GM23338 (cell line): ENCODE data around the gene CTTNBP2. TPM values are rescaled to one million over a fixed set of nuclear protein-coding genes. Genes with fewer than 3 reads are reported as not detected.

Experiments used
- ATAC-seq: fragments of 200-7000 bp; cut with Tn5 transposase; 3 replicates; pipeline ENCODE4 v1.9.1; 2020
- DNase-seq: peaks from one replicate; pipeline ENCODE4 v3.0.0-alpha.2; 2015; ENCODE audit warnings: low spot score
- H2AFZ ChIP-seq: fragments of 200-600 bp; sonication (generic); 2 replicates; pipeline ENCODE4 v1.8.0; 2016; ENCODE audit warnings: antibody characterized with exemption, mild to moderate bottlenecking, moderate library complexity
- H3F3A ChIP-seq: fragments of 200-600 bp; sonication (generic); replicated peaks from 2 replicates; pipeline ENCODE4 v1.8.0; 2017; ENCODE audit warnings: antibody characterized with exemption, mixed run types, low read depth
- H3K27ac ChIP-seq: fragments of 200-600 bp; sonication (generic); 2 replicates; pipeline ENCODE4 v1.6.1; 2016; ENCODE audit warnings: low read depth
- H3K27me3 ChIP-seq: fragments of 200-600 bp; sonication (generic); 2 replicates; pipeline ENCODE4 v1.8.0; 2016; ENCODE audit warnings: mild to moderate bottlenecking, mixed run types, moderate library complexity; ENCODE audit not compliant: insufficient read depth
- H3K36me3 ChIP-seq: fragments of 200-600 bp; sonication (generic); 2 replicates; pipeline ENCODE4 v1.8.0; 2016; ENCODE audit warnings: mild to moderate bottlenecking; ENCODE audit not compliant: insufficient read depth
- H3K4me1 ChIP-seq: fragments of 200-600 bp; sonication (generic); 2 replicates; pipeline ENCODE4 v1.8.0; 2016; ENCODE audit warnings: mild to moderate bottlenecking, moderate library complexity; ENCODE audit not compliant: insufficient read depth
- H3K4me2 ChIP-seq: fragments of 200-600 bp; sonication (generic); 2 replicates; pipeline ENCODE4 v1.7.1; 2017; ENCODE audit warnings: mixed run types
- H3K4me3 ChIP-seq: fragments of 200-600 bp; sonication (generic); 2 replicates; pipeline ENCODE4 v1.6.1; 2016; ENCODE audit warnings: mixed run types
- H3K79me2 ChIP-seq: fragments of 200-600 bp; sonication (generic); replicated peaks from 2 replicates; pipeline ENCODE4 v1.8.0; 2017; ENCODE audit warnings: mild to moderate bottlenecking; ENCODE audit not compliant: insufficient read depth
- H3K9me2 ChIP-seq: fragments of 200-600 bp; sonication (generic); 2 replicates; pipeline ENCODE4 v1.8.0; 2017; ENCODE audit not compliant: insufficient read depth
- H4K20me1 ChIP-seq: fragments of 200-600 bp; sonication (generic); replicated peaks from 2 replicates; pipeline ENCODE4 v1.8.0; 2017; ENCODE audit warnings: mild to moderate bottlenecking; ENCODE audit not compliant: insufficient read depth
- H3K27ac Mint-ChIP-seq: 2 replicates; pipeline ENCODE4 v1.8.0; 2020; ENCODE audit warnings: inconsistent platforms, mild to moderate bottlenecking, moderate library complexity, mixed read lengths
- H3K27me3 Mint-ChIP-seq: 3 replicates; pipeline ENCODE4 v1.8.0; 2022; ENCODE audit warnings: low read depth, mild to moderate bottlenecking, moderate library complexity, mixed read lengths, inconsistent platforms; ENCODE audit not compliant: insufficient read depth, poor library complexity
- H3K36me3 Mint-ChIP-seq: 3 replicates; pipeline ENCODE4 v1.8.0; 2021; ENCODE audit warnings: low read depth, mild to moderate bottlenecking, inconsistent platforms, moderate library complexity, mixed read lengths
- H3K4me1 Mint-ChIP-seq: 3 replicates; pipeline ENCODE4 v1.8.0; 2020; ENCODE audit warnings: mild to moderate bottlenecking, inconsistent platforms, mixed read lengths
- H3K4me3 Mint-ChIP-seq: 3 replicates; pipeline ENCODE4 v1.8.0; 2021; ENCODE audit warnings: moderate library complexity, mild to moderate bottlenecking, inconsistent platforms, mixed read lengths
- H3K9me3 Mint-ChIP-seq: 3 replicates; pipeline ENCODE4 v1.8.0; 2020; ENCODE audit warnings: moderate library complexity, mild to moderate bottlenecking, inconsistent platforms, mixed read lengths
- CREB1 ChIP-seq: fragments of 250-450 bp; sonication (Bioruptor Pico); IDR thresholded peaks from 2 replicates; pipeline ENCODE4 v1.5.0; 2020; ENCODE audit warnings: low read depth, mild to moderate bottlenecking, moderate library complexity
- ETS1 ChIP-seq: IDR thresholded peaks from 2 replicates; pipeline ENCODE4 v1.6.1; 2016; ENCODE audit warnings: antibody characterized with exemption
- EZH2 ChIP-seq: fragments of 200-600 bp; sonication (generic); IDR thresholded peaks from one replicate; pipeline ENCODE4 v1.8.0; 2017; ENCODE audit warnings: antibody characterized with exemption, mild to moderate bottlenecking, low read depth; ENCODE audit not compliant: unreplicated experiment
- JUNB ChIP-seq: IDR thresholded peaks from one replicate; pipeline ENCODE4 v1.6.1; 2016; ENCODE audit warnings: antibody characterized with exemption; ENCODE audit not compliant: unreplicated experiment
- NANOG ChIP-seq: IDR thresholded peaks from 2 replicates; pipeline ENCODE4 v1.6.1; 2016; ENCODE audit warnings: antibody characterized with exemption, borderline replicate concordance
- POLR2AphosphoS5 ChIP-seq: IDR thresholded peaks from 2 replicates; pipeline ENCODE4 v1.6.1; 2016; ENCODE audit warnings: antibody characterized with exemption, low read depth
- STAT1 ChIP-seq: IDR thresholded peaks from one replicate; pipeline ENCODE4 v1.6.1; 2016; ENCODE audit warnings: antibody characterized with exemption; ENCODE audit not compliant: unreplicated experiment
- ZNF331 ChIP-seq: fragments of 250-450 bp; sonication (Bioruptor Pico); IDR thresholded peaks from 2 replicates; pipeline ENCODE4 v1.5.0; 2020; ENCODE audit warnings: low read depth, mild to moderate bottlenecking, moderate library complexity
- ZNF462 ChIP-seq: fragments of 250-450 bp; sonication (Bioruptor Pico); IDR thresholded peaks from 2 replicates; pipeline ENCODE4 v1.5.0; 2020; ENCODE audit warnings: mild to moderate bottlenecking, moderate library complexity
- polyA plus RNA-seq: library from polyadenylated mRNA; unstranded; fragments of >200 nt; fragmentation: Nextera tagmentation; extraction: Ambion mirVana; gene quantifications from 2 replicates; pipeline ENCODE4 v1.2.1, GENCODE V29; 2016
- total RNA-seq: library from RNA; depleted of rRNA; stranded (reverse); fragments of >200 nt; shearing (Covaris generic); gene quantifications from 2 replicates; pipeline ENCODE4 v1.2.3, GENCODE V29; 2014
- TF ChIP-seq, protein P1 (sequence below), 2 experiments: fragments of 200-600 bp in 1 of 2; sonication (generic) in 1 of 2; conservative IDR thresholded peaks; 2 replicates each; pipeline versions ENCODE4 v1.5.1 to v1.6.1; 2016 to 2017; ENCODE audit warnings: antibody characterized with exemption in 2 of 2, low read depth in 2 of 2, mild to moderate bottlenecking in 2 of 2, moderate library complexity in 1 of 2

CTTNBP2 gene
- total and polyA plus RNA-seq, 2 experiments from 2014 or later, result 26.8 to 30.7 TPM

GRCh38 chr7:117871778-117872538 is 1.3 kb downstream of the CTTNBP2 start:
- Histone ChIP-seq H4K20me1 (no peaks in the 10 kb centered on the region), H3K27ac (no peak overlapping the region), H3K9me2 (no peaks in the 10 kb centered on the region), H2AFZ (peak overlapping the region; percentile 28; the same call in 1 of the 2 replicates), H3F3A (no peaks in the 10 kb centered on the region), H3K4me3 (peak overlapping the region; percentile 76), H3K79me2 (peaks cover 50% of the 10 kb centered on the region), H3K36me3 (no peaks in the 10 kb centered on the region), H3K4me2 (peak overlapping the region; percentile 89), H3K27me3 (no peaks in the 10 kb centered on the region), H3K4me1 (peaks cover 69% of the 10 kb centered on the region)
- Mint-ChIP-seq H3K4me3 (peak overlapping the region; percentile 83), H3K36me3 (no peaks in the 10 kb centered on the region; the same call in 2 of the 3 replicates), H3K9me3 (no peaks in the 10 kb centered on the region), H3K27me3 (peaks cover 10% of the 10 kb centered on the region), H3K27ac (peak overlapping the region; percentile 60), H3K4me1 (peaks cover 83% of the 10 kb centered on the region)
- ATAC-seq, result peak; percentile 67
- TF ChIP-seq POLR2AphosphoS5 (0 out of 2 replicates have a peak, but pooled peaks have one; percentile 33), STAT1 (no peak)
- TF ChIP-seq, protein P1, sequence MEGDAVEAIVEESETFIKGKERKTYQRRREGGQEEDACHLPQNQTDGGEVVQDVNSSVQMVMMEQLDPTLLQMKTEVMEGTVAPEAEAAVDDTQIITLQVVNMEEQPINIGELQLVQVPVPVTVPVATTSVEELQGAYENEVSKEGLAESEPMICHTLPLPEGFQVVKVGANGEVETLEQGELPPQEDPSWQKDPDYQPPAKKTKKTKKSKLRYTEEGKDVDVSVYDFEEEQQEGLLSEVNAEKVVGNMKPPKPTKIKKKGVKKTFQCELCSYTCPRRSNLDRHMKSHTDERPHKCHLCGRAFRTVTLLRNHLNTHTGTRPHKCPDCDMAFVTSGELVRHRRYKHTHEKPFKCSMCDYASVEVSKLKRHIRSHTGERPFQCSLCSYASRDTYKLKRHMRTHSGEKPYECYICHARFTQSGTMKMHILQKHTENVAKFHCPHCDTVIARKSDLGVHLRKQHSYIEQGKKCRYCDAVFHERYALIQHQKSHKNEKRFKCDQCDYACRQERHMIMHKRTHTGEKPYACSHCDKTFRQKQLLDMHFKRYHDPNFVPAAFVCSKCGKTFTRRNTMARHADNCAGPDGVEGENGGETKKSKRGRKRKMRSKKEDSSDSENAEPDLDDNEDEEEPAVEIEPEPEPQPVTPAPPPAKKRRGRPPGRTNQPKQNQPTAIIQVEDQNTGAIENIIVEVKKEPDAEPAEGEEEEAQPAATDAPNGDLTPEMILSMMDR (conservative IDR thresholded peaks at IDR 0.05; ENCODE audit: low read depth in 2 of 2), result no peak
- peak; percentile 72 for DNase-seq

DNA sequence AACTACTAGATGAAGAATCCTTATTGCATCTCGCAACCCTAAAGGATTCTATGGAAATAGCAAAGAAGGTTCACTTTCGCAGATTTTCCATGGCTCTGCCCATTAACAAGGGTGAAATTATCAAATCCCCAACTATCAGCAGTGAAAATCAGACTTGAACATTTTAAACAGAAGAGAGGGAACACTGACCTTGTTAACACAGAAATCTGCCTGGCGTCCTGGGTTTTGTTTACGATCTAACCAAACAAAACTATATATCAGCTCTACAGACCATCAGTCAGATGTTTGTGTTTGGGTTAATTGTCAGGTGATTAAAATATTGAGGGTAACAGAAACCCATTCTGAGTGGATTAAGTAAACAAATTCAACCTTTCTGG is 1.9 kb downstream of the CTTNBP2 start:
- Mint-ChIP-seq H3K27me3 (peaks cover 10% of the 10 kb centered on the region), H3K4me3 (peak overlapping the region; percentile 83), H3K4me1 (peaks cover 80% of the 10 kb centered on the region), H3K36me3 (no peaks in the 10 kb centered on the region; the same call in 2 of the 3 replicates), H3K27ac (peak overlapping the region; percentile 60; the same call in 1 of the 2 replicates), H3K9me3 (no peaks in the 10 kb centered on the region)
- Histone ChIP-seq H3K27ac (no peak overlapping the region), H3K9me2 (no peaks in the 10 kb centered on the region), H3K27me3 (no peaks in the 10 kb centered on the region), H3K4me3 (peak overlapping the region; percentile 76), H2AFZ (no peak overlapping the region), H3K36me3 (no peaks in the 10 kb centered on the region), H3K4me1 (peaks cover 64% of the 10 kb centered on the region), H3K4me2 (peak overlapping the region; percentile 89), H3K79me2 (peaks cover 56% of the 10 kb centered on the region), H4K20me1 (no peaks in the 10 kb centered on the region), H3F3A (no peaks in the 10 kb centered on the region)
- ATAC-seq (no peak), DNase-seq (no peak)
- no peak for TF ChIP-seq NANOG
- no peak for TF ChIP-seq ETS1
- no peak for TF ChIP-seq JUNB
- TF ChIP-seq ZNF462 (CRISPR knock-in tag), result no peak
- no peak for TF ChIP-seq ZNF331 (CRISPR knock-in tag)
- TF ChIP-seq EZH2, result no peak
- no peak for TF ChIP-seq CREB1 (CRISPR knock-in tag)
- TF ChIP-seq POLR2AphosphoS5, result no peak
- TF ChIP-seq STAT1, result no peak
